GM18951 (cell line): ENCODE measurements around the gene SH2D5.

Source experiments
- POLR2A ChIP-seq: IDR thresholded peaks from 4 replicates; pipeline ENCODE4 v1.6.1; 2011; ENCODE audit warnings: mild to moderate bottlenecking; ENCODE audit not compliant: insufficient read length, insufficient read depth; ENCODE audit errors: extremely low read depth
- in situ Hi-C: fragments of 300-500 bp; cut with MboI; formaldehyde crosslinking; loops from one replicate; pipeline ENCODE4 v1.12.0; 2022; ENCODE audit warnings: low sequenced_read_pairs, mixed read lengths, inconsistent platforms; ENCODE audit not compliant: unreplicated experiment

The SH2D5 gene

DNA sequence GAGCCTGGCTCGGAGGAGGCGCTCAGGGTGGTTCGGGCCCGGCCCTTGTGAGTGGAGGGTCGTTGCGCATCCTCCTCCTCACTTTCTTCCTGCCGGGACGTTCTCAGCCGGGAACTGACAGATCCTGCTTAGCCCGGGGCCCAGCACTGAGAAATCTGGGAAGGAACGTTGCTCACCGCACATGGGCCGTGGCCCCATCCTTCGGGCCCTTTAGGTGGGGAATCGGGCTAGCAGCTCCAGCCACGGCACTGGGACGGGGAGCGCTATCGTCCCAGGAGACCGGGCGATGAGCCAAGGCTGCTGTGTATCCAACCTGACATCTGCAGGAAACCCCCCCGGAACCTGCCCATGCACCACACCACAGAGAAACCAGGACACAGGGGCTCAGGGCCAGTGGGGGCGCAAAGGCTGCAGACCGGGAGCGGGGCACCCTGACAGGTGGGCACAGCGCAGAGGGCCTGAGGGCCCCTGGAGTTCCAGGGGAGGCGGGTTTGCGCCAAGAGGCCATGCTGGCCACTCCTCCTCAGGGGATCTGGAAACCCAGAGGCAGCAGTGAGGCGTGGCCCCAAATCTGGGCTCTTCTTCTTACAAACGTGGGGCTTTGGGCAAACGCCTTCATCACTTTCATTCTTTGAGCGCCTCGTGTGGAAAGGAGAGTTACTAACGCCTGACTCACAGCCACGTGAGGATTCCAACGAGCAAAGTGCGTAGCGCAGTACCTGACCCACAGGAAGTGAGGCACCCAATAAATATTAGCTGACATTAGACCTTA is at the start of gene SH2D5:
Gene SH2D5 (minus strand): TSS at position 116 of the 772 bp plus-strand sequence. CDS start 4,659 bp downstream, outside the sequence.
- in situ Hi-C loops = no loop called here
- peak; percentile 23 for TF ChIP-seq POLR2A

DNA sequence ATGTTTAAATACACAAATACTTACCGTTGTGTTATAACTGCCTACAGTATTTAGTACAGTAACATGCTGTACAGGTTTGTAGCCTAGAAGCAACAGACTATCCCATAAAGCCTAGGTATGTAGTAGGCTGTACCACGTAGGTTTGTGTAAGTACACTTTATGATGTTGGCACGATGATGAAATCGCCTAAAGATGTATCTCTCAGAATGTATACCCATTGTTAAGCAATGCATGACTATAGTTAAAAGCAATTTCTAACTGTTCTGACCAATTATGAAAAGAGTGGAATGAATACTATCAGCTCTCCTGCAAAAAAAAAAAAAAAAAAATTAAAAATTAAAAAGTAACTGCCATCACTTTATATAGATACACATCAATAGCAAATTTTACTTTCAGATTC is 43.2 kb upstream of the SH2D5 start:
- TF ChIP-seq POLR2A = no peak
- in situ Hi-C loops = no loop called here

DNA sequence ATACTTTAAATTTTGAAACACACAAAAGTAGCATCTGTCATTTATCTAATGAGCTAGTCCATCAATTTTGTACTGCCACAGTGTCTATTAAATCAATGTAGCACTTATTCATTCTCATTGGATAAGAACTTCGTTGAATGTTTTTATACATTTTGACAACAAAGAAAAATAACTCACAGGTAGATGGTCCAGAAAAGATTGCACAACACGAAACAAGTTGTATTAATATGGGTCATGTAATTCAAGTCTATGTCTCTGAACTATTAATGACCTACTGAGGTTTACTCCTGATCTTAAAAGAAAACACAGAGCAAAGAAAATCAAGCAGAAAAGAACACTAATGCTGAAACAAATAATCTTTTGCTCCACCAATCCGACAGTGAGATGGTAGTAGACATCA is 39.3 kb upstream of the SH2D5 start:
- in situ Hi-C loops = no loop called here
- TF ChIP-seq POLR2A = no peak

DNA sequence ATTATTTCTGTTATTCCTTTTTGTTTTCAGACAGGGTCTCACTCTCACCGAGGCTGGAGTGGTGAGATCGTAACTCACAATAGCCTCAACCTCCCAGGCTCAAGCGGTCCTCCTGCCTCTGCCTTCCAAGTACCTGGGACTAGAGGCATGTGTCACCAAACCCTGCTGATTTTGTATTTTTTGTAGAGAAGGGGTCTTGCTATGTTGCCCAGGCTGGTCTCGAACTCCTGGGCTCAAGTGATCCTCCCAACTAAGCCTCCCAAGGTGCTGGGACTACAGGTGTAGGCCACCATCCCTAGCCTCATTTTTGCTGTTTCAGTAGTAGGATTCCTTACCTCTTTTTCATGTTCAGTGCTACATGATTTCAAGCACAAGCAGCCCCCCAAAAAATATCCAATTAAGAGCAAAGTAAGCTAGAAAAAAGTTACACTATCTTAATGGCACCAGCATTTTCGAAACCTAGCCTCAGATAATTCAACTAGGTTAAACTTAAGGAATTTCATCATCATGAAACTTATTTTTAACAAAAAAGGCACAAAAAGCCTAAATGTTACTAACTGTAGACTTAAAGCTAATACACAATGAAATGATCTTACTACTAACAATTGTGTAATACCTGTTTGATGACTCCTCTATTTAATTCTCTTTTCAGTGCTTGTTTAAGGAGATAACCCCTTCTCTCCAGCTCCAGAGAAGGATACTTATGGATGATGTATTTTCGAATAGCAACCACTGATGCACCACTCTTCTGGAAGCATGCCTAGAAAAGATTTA is 38.0 kb upstream of the SH2D5 start:
- TF ChIP-seq POLR2A = no peak
- in situ Hi-C loops = no loop called here

DNA sequence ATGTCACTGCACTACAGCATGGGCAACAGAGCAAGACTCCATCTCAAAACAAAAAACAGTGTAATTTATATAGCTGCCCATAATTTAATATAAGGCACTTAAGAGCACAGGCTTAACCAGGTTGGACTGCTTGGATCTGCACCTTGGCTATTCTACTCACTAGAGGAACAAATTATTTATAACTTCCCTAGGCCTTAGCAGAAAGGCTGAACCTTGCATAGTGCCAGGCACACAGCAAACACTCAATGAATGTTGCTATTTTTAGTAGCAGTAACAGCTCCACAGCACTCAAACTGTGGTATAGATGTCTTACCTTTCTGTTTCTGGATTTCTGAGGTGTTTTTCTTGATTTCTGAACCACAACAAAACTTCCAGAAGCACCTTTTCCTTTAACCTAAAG is 34.8 kb upstream of the SH2D5 start:
- in situ Hi-C loops = no loop called here
- TF ChIP-seq POLR2A = no peak

DNA sequence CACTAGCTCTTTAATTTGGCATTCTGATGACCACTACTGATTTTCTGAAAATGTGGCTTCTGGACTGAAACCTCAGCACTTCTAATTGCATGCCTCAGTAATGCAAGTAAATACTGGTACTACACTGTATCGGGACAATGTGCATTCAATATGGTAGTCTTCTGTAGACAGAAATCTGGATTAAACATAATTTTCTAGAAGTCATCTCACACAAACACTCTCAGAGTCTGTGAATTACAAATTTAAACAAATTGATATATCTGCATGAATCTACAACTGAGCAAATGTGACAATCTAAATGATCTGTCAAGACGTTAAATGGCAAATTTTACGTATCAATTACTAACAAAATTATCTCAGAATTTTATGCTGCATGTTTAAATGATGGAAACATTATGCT is 30.9 kb upstream of the SH2D5 start:
- in situ Hi-C loops = no loop called here
- no peak for TF ChIP-seq POLR2A

DNA sequence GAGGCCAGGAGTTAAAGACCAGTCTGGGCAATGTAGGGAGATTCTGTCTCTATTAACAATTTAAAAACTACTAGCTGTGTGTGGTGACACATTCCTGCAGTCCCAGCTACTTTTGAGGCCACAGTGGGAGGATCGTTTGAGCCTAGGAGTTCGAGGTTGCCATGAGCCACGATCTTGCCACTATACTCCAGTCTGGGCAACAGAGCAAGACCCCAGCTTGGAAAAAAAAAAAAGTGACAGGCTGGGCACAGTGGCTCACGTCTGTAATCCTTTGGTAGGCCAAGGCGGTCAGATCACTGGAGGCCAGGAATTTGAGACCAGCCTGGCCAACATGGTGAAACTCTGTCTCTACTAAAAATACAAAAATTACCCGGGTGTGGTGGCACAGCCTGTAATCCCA is 27.8 kb upstream of the SH2D5 start:
- in situ Hi-C loops = no loop called here
- no peak for TF ChIP-seq POLR2A

DNA sequence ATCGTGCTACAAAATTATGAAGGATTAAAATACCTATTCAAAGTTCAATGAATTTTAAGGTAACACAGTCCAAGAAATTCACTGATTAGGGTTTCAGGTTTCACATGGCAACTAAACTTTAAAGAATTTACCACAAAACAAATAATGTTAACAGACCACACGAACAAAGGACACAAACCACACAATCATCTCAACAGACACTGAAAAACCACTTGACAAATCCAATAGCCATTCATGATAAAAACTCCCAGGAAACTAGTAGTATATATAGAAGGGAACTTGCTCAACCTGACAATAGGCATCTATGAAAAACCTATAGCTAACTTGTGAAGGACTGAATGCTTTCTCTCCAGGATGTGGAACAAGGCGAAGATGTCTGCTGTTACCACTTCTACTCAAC is 21.1 kb upstream of the SH2D5 start:
- in situ Hi-C loops = no loop called here
- no peak for TF ChIP-seq POLR2A

DNA sequence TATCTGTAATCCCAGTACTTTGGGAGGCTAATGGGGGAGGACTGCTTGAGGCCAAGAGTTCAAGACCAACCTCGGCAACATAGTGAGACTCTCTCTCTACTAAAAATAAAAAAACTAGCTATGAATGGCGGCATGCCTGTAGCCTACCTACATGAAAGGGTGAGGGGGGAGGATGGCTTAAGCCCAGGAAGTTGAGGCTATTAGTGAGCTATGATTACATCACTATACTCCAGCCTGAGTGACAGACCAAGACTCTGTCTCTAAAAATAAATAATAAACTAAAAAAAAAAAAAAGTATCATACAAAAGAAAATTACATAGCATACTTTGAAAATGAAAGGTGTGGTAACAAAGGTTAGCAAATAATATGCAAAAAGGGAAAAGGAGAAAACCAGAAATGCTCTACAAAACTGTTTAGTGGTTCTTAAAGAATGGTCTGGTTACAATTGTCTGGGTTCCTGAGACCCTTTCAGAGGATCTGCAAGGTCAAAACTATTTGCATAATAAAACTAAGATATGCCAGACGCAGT is 19.0 kb upstream of the SH2D5 start:
- in situ Hi-C loops = no loop called here
- no peak for TF ChIP-seq POLR2A

DNA sequence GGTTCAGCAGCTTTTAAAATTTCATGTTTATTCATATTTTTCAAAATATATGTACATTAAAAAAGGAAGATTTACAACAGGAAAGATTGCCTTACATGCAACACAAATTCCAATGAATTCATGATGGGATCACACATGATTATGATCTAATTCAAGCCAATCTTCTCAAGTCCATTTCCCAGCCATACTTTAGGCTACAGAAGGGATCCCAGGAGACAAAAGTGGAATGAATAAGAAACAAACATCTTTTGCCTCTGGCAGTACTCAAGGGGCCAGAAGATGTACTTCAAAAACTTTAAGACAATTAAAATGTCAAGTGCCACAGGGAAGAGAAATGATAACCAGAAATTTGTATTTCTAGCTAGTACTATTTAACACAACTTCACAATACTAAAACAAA is 10.2 kb upstream of the SH2D5 start:
- in situ Hi-C loops = no loop called here

DNA sequence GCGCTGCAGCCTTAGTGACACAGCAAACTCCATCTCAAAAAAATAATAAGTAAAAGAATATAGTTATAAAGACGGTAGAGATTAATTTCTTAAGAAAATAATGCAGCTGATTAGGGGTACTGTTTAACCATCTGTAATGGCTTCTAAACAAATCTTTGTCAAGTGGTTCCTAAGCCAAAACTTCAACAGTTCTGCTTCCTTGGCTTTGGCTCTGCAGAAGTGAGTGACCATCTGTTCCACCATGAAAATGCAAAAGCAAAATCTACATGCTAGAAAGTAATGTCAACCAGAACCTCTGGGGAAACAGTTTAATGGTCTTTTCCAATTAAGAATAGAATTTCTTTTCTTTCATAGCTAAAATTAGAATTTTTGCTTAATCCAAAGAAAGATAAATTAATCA is 8.3 kb upstream of the SH2D5 start:
- no peak for TF ChIP-seq POLR2A
- in situ Hi-C loops = no loop called here

More for the DNA sequence above, 10.2 kb upstream of the SH2D5 start:
- TF ChIP-seq POLR2A = no peak

DNA sequence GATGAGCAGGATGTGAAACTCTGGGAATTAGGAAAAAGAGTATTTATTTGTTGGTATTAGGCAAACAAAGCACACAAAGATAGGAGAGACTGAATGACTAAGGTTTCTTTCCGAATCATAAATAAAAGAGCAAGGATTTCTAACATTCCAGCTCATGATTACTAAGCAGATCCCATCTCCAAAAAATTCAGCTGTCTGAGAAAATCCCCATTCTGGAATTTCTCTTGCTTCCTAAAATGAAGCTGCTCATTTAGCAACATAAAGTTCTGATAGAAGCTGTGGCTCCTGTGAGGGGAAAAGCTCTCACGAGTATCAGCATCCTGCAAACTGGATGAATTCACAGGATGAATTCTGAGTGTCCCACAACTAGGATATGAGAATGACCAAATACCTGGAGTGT is 6.7 kb upstream of the SH2D5 start:
- TF ChIP-seq POLR2A = no peak
- in situ Hi-C loops = no loop called here

DNA sequence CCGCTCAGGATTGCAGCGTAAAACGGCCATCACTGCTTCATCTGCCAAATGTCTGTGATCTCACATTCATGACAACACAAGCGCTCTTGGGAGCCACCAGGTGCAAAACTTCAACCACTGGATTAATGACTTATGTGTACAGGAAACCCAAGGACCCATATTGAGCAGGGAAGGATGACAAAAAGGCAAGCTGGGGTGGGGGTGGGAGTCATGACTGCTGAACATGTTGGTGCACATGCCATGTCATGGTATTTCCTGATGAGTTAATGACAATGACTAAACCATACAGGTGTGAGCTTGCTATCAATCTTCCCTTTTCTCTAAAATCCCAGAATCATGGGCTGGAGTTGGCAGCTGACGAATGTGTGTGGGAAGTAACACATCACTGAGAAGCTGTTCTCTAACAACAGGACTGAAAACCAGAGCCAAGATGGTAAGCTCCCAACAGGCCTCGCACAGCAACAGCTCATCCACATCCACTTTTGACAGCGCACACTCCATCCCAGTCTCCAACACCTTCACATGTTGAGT is 3.1 kb upstream of the SH2D5 start:
- in situ Hi-C loops = no loop called here
- no peak for TF ChIP-seq POLR2A
